HEK293T (cell line): Measurements from ENCODE around the gene PNP.

Experiments
- ARNT ChIP-seq: fragments of 450-650 bp; IDR thresholded peaks from 2 replicates; pipeline ENCODE4 v1.6.1; 2017; ENCODE audit warnings: mild to moderate bottlenecking
- CTBP1 ChIP-seq: fragments of 450-650 bp; IDR thresholded peaks from 2 replicates; pipeline ENCODE4 v1.6.1; 2016; ENCODE audit warnings: borderline replicate concordance
- ELF4 ChIP-seq: fragments of 450-650 bp; IDR thresholded peaks from 2 replicates; pipeline ENCODE4 v1.6.1; 2017; ENCODE audit warnings: antibody characterized with exemption
- FOXM1 ChIP-seq: fragments of 450-650 bp; IDR thresholded peaks from 2 replicates; pipeline ENCODE4 v1.6.1; 2017; ENCODE audit warnings: mild to moderate bottlenecking, borderline replicate concordance
- ZNF384 ChIP-seq: fragments of 450-650 bp; IDR thresholded peaks from 2 replicates; pipeline ENCODE4 v1.6.1; 2016

GRCh38 chr14:20522332-20522731 lies 53.1 kb downstream of the PNP start:
- no peak for TF ChIP-seq ZNF384
- TF ChIP-seq CTBP1: no peak
- TF ChIP-seq ARNT: no peak
- no peak for TF ChIP-seq ELF4
- no peak for TF ChIP-seq FOXM1
